Fibroblast of pulmonary artery (primary cell): ENCODE measurements around the gene CECR2.
A peak's percentile ranks its signal among the peaks of the same experiment; 100 is the strongest.

Experiments used
- DNase-seq: peaks from one replicate; pipeline ENCODE4 v3.0.0-alpha.2; 2010; ENCODE audit warnings: low read depth
- H3K4me3 ChIP-seq: replicated peaks from 2 replicates; pipeline ENCODE4 v1.5.1; 2011; ENCODE audit warnings: low read depth, mild to moderate bottlenecking, control low read depth, low read length, moderate library complexity
- TF ChIP-seq, protein P1 (sequence below): IDR thresholded peaks from 2 replicates; pipeline ENCODE4 v1.5.1; 2011; ENCODE audit warnings: mild to moderate bottlenecking, control low read depth, low read length, inconsistent platforms; ENCODE audit errors: missing control alignments

CECR2 gene

DNA sequence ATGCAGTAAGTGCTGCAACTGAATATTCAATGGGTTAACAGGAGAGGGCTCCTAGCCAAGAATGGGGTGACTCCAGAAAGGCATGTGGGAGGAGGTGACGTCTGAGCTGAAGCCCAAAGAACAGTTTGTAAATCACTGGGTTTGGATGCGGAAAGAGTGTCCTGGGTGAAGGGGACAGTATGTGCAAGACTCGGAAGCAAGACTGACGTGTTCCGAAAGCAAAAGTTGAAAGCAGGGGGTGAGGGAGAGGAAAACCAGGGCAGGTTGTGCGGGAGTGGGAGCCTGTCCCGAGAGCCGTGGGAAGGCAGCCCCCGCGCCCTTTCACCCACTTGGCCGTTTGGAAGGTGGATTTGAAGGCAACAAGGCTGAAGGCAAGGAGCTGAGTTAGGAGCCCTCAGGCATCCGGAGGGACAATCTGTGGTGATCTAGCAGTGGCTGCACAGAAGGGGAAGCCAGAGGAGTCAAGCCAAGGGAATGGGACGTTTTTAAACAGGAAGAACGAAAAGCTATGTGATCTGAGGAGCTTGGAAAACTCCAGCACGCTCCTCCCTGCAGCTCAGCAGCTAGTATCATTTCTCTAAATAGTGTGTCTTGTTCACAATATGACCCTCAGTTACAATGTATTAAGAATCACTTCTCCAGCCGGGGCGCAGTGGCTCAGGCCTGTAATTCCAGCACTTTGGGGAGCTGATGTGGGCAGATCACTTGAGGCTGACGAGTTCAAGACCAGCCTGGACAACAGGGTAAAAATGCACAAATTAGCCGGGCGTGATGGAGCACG lies 201.8 kb downstream of the CECR2 start:
- DNase-seq, result peak; percentile 98
- H3K4me3 ChIP-seq, result peak overlapping the region; percentile 44
- TF ChIP-seq, protein P1, sequence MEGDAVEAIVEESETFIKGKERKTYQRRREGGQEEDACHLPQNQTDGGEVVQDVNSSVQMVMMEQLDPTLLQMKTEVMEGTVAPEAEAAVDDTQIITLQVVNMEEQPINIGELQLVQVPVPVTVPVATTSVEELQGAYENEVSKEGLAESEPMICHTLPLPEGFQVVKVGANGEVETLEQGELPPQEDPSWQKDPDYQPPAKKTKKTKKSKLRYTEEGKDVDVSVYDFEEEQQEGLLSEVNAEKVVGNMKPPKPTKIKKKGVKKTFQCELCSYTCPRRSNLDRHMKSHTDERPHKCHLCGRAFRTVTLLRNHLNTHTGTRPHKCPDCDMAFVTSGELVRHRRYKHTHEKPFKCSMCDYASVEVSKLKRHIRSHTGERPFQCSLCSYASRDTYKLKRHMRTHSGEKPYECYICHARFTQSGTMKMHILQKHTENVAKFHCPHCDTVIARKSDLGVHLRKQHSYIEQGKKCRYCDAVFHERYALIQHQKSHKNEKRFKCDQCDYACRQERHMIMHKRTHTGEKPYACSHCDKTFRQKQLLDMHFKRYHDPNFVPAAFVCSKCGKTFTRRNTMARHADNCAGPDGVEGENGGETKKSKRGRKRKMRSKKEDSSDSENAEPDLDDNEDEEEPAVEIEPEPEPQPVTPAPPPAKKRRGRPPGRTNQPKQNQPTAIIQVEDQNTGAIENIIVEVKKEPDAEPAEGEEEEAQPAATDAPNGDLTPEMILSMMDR, result no peak

DNA sequence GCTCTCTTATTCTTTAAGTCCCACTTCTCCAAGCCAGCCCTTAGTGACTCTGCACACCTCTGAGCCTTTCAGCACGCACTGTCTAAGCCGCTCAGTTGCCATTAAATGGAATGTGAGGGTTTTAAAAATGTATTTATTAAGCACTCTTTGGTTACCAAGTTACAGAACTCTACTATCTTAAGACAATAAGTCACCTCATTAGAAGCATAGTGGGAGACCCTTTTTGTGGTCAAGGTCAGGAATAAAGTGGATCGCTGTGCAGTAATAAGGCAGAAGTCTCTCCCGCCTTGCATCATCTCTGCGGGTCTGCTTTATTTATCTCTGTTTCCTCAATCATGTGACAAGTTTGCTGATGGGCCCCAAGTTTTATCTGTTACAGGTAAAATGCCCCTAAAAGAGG lies 205.9 kb downstream of the CECR2 start:
- TF ChIP-seq, protein P1, result no peak
- H3K4me3 ChIP-seq, result no peak overlapping the region
- DNase-seq, result no peak

DNA sequence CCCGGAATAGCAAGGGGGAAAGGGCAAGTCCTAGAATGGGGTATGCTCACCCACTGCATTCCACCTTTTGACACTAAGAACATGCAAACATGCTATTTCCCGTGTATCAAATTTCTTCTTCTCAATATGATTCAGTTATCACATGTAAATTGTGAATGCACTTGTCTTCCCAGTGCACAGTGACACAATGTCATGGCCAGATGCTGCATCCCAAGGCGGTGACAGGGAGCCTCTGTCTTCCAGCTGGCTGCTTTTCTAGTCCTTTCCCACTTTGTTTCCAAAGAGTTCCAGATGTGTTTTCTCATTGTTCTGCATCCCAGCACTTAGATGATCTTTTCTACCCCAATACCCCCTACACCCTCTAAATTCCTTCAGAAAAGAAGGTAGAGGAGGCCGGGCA lies 206.4 kb downstream of the CECR2 start:
- DNase-seq, result no peak
- TF ChIP-seq, protein P1, result no peak
- H3K4me3 ChIP-seq, result no peak overlapping the region

DNA sequence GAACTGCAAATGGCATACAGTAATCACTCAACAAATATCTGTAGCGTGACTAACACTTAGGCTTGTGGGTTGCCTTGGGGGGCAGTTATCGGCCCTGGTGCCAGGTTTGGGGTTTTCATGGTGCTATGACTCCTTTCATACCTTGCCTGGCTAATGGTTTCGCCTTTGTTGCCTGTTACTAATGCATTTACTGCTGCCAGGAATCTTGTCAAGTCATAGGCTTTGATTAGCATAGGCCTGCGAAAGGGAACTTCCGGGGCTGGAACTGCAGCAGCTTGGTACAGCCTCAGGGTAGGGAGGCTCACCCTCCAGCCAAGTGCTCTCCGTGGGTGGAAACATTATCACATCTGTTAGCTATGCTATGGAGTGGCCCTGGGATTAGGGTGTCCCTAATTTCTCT lies 207.2 kb downstream of the CECR2 start:
- peak; percentile 80 for DNase-seq
- TF ChIP-seq, protein P1, result no peak

DNA sequence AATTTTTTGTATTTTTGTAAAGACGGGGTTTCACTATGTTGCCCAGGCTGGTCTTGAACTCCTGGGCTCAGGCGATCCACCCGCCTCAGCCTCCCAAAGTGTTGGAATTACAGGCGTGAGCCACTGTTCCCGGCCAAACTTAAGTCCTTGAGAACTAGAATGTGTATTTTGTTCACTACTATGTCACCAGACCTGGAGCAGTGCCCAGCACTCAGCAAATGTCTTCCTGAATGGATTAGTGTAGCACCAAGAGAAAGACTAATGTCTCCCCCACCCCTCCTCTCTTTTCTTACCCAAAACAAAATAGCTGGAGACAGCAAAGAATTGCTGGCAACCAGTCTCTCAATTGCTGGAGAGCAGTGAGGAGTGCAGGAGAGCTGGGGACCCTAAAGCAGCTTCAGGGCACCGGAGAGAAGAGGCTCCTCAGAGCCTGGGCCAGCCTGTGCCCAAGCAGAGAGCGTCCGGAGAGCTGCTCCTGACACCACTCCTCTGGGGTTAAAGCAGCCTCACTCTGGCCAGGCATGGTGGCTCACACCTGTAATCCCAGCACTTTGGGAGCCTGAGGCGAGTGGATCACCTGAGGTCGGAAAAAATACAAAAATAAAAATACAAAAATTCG lies 209.0 kb downstream of the CECR2 start:
- TF ChIP-seq, protein P1, result no peak
- H3K4me3 ChIP-seq, result no peak overlapping the region
- DNase-seq, result peak; percentile 69

More for the DNA sequence above, 207.2 kb downstream of the CECR2 start:
- H3K4me3 ChIP-seq, result no peak overlapping the region

DNA sequence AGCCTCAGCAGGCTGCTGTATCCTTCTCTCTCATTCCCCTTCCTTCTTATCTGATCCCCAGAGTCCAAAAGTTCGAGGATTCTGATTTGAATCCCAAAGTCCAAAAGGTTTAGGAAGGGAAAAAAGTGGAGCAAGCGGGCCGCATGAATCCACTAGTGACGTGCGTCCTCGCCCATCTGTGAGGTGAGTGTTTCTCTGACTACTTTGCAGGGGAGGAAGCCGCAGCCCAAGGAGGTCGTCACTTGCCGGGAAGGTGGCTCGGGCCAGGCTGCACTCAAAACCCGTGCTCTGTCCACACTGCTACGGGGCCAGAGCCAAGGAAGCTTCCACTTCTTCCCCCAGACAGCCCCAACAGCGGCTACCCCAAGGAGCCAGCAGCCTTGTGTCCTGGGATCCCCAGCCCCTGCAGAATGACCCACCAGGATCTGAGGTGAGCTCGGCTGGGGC lies 210.3 kb downstream of the CECR2 start:
- TF ChIP-seq, protein P1, result no peak
- no peak for DNase-seq
- H3K4me3 ChIP-seq, result no peak overlapping the region
